8988T (cell line): Measurements from ENCODE around the gene PARP1.

Source experiments
- DNase-seq: peaks from one replicate; pipeline ENCODE4 v3.0.0; 2011

The PARP1 gene

DNA sequence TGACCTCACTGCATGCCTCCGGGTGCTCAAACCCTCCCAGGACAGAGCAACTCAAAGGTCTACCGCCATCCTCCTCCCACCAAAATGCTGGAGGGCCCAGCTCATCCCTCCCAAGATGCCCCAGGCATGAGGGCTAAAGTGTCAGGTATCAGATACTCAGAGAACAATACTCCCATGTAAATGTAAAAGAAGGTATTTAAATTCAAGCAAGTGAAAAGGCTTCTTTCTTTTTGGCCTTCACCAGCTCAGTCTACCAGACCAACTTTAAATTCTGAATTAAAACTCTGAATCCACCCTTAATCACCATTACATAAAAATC lies 3.0 kb downstream of the PARP1 start:
- DNase-seq, result no peak

DNA sequence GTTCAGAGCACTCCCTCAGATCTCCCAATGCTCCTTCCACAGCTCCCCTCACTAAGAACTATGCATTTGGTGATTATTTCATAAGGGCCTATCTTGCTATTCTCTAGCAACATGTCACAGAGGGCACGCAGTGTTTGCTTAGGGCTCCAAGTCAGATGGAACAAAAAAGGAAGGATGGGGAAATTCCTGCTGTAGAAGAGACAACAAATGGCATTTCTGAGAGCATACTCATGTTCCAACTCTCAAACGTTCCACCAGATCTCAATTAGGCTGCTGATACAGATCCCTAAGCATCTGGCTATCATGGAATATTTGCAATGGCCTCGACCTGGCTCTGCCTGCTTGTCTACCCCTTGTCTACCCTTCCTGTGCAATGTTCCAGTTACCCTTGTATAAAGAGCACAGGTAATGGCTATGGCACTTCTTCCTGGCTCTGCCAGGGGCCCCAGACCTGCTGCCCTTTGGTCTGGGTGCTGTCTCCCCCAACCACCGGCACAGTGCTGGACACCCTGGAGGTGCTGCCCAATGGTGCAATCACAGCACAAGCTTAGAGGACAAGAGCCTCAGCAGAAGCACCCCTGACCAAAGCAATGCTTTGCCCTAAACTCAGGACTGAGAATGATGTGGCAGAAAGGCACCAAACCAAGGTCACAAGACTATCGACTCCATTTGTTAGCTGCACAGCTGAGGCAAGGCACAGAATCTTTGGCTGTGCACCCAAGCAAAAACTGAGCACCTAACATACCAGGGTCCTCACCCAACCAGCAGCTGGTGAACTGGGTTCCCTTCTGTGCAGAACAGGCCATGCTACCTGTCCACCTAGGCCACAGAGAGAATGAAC lies 3.6 kb downstream of the PARP1 start:
- no peak for DNase-seq

GRCh38 chr1:226403201-226404034 lies 4.5 kb downstream of the PARP1 start:
- DNase-seq, result peak; percentile 42

GRCh38 chr1:226402739-226403165 lies 5.1 kb downstream of the PARP1 start:
- no peak for DNase-seq

DNA sequence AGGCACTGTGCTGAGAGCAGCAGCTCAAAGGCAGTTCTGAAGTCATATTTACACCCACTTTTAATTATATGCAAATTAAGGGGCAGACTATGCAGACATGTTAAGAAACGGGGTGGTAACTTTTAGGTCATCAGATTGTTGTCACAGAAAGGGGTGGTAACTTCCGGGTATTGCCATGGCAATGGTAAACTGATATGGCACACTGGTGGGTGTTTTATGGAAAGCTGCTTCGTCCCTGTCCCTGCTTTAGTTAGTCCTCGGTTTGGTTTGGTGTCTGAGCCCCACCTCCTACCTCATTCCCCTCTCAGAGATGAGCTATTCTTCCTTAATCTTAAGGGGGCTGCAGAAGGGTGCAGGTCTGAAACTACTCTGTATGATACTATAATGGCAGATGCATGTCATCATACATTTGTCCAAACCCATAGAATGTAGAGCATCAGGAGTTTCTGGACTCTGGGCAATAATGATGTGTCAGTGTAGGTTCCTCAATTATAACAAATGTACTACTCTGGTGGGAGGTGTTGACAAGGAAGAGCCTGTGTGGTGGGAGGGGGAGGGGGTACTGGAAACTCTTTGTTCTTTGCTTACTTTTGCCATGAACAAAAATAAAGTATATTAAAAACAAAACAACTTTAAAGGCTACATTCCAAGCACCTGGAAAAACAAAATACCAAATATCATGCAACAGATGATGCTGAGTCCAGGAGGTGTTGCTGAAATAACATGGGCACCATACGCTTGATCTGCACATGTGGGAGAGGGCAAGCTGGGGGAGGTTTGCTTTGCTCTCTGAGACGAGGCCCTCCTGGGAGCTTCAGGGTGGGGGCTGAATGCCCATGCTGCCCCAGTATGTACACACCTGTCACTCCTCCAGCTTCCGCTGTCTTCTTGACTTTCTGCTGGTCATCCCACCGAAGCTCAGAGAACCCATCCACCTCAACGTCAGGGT lies 6.3 kb downstream of the PARP1 start:
- no peak for DNase-seq

DNA sequence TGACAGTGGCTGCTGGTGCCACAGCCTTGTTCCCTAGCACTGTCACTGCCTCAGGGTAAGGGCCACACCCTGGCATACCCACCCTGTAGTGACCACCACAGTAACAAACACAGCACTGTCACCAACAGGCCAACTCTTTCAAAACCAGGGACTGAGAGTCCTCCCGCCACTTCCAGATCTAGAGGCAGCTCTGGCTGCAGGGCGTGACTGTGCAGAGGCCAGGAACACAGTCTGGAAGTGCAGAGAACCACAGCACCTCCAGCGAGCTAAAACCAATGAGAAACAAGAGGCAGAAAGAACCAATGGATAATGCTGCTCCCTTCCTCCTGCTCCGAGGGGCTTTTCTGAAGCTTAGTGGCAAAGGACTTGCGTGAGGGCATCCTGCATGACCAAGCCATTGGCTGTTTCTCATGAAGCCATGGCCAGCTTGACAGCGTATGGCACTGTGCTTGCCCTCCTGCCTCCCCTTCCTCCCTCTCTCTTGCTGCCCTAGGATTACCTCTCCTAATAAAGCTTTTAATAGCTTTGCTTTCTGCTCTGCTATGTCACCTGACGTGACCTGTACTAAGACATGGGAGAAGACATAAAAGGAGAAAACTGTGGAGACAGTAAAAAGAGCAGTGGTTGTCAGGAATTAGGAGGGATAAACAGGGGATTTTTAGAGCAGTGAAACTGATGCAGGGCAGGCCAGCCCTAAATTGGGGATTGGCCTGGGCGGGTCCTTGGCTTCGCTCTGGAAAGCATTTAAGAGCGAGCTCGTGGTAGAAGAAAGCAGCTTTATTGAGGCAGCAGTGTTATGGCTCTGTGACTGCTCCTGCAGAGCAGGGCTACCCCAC lies 7.2 kb downstream of the PARP1 start:
- no peak for DNase-seq

- DNase-seq, result no peak
Observed at GRCh38 chr1:226397955-226398636, 9.8 kb downstream of the PARP1 start.

DNA sequence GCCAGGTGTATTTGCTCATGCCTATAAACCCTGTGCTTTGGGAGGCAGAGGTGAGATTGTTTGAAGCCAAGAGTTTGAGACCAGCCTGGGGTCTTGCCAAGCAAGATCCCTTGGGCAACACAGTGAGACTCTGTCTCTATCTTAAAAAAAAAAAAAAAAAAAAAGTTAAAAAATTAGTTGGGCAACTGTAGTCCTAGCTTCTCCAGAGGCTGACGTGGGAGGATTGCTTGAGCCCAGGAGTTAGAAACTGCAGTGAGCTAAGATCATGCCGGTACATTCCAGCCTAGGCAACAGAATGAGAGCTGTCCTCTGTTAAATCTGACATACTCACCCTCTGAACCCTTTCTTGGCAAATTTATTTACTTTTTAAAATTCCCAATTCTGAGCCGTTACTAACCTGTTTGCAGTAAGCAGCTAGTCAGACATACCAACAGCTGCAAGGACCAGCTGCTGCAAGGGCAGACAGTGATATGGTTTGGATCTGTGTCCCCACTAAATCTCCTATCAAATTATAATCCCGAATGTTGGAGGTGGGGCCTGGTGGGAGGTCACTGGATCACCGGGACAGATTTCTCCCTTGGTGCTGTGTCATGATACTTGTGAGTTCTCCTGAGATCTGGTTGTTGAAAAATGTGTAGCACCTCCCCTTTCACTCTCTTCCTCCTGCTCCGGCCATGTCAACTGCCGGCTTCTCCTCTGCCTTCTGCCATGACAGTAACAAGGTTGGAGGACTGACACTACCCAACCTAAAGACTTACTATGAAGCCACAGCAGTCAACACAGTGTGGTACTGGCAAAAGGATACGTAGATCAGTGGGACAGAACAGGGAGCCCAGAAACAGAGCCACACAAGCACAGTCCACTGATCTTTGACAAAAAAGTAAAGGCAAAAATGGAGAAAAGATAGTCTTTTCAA lies 10.6 kb downstream of the PARP1 start:
- DNase-seq, result no peak

DNA sequence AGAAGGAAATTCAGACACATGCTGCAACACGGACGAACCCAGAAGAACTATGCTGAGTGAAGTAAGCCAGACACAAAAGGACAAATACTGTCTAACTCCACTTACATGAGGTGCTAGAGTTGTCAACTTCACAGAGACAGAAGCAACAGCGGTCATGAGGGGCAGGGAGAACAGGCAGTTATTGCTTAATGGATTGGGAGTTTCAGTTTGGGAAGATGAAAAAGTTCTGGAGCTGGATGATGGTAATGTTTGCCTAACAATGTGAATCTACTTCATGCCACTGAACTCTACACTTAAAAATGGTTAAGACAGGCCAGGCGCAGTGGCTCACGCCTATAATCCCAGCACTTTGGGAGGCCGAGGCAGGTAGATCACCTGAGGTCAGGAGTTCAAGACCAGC lies 12.1 kb downstream of the PARP1 start:
- DNase-seq, result no peak

- no peak for DNase-seq
Observed at GRCh38 chr1:226394462-226394861, 13.4 kb downstream of the PARP1 start.

- DNase-seq, result no peak
Observed at GRCh38 chr1:226390681-226391080, 17.2 kb downstream of the PARP1 start.

DNA sequence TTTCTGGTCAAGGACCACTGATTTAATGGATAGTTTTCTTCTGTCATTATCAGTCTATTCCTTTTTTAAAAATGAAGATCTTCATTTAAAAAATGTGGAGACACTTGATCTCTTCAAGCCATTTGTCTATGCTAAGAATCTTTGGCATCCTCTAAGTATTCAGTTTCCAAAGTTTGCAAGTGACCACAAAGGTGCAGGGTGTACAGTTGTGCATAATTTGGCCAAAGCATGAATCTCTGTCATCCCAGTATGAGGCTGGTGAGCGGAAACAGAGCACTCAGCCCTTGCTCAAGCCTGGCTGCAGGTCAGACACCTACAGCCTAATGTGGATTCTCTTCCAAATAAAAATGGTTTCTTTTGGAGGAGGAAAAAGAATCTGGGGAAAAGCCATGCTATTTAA lies 19.8 kb downstream of the PARP1 start:
- no peak for DNase-seq

DNA sequence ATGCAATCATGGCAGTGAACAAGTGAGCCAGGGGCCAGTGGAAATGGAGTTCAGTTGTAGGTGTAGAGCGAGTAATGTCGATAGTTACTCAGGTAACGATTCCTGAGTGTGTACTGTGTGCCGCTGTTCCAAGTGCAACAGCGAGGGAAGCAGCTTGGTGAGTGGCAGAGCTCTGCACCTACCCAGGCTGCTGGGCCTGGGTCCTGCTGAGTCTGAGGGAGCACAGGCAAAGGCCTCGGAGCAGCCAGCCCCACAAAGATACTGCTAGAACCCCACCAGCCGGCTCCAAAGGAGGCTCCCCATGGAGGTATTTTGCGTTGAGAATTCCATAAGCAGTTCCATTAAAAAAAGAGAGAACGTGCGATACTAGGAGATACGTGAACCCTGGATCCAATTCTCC lies 23.2 kb downstream of the PARP1 start:
- DNase-seq, result no peak

- no peak for DNase-seq
Observed at GRCh38 chr1:226384040-226384439, 23.9 kb downstream of the PARP1 start.

DNA sequence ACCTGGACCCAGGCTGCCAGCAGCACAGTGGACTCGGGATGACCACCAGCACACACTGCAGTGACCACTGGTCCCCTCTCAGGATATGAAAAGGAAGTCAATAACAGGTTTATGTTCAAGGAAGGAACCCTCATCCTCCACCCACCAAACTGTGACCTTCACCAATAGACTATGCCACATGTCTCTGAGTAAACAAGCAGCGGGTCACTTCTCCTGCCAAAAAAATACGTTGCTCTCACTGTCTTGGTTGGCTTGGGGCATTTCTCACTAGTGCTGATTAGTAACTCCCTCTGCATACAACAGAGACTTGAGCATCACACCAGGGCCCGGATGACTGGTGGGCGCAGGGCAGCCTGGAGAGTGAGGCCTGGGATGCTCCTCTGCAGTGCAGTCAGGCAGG lies 25.9 kb downstream of the PARP1 start:
- DNase-seq, result no peak

GRCh38 chr1:226381226-226381998 lies 26.5 kb downstream of the PARP1 start:
- DNase-seq, result no peak

DNA sequence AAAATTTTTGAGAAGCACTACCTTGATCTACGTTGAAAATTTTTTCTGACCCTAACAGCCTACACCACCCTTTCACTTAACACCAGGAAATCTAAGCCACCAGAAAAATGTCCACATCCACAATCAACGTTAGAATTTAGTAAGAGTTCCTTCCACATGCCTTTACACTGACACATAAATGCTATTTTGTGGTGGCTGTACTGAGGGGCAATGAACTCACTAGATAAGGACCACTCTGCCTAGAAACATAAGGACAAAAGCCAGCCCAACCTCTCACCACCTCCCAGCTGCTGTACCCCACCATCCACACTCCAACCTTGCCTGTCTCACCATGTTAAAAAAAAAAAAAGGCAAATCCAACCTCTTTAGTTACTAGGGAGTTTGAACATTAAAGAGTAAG lies 29.8 kb downstream of the PARP1 start:
- DNase-seq, result no peak

GRCh38 chr1:226376300-226376699 lies 31.6 kb downstream of the PARP1 start:
- DNase-seq, result no peak

GRCh38 chr1:226373376-226373775 lies 34.5 kb downstream of the PARP1 start:
- DNase-seq, result no peak

- DNase-seq, result no peak
Observed at GRCh38 chr1:226372885-226373284, 35.0 kb downstream of the PARP1 start.
